Spleen (tissue), 7 donors: ENCODE measurements around the gene TMEM175.

ENCODE experiments used
- CTCF ChIP-seq, 11 experiments: fragments of 200-600 bp in 7 of 11; fragments of 450-650 bp in 4 of 11; sonication (generic) in 4 of 11; IDR thresholded peaks in 8 of 11; conservative IDR thresholded peaks in 3 of 11; 1 replicate in 7 of 11; 2 replicates in 4 of 11; pipeline versions ENCODE4 v1.4.0 to v1.8.0; 2016 to 2021; ENCODE audit warnings: antibody characterized with exemption in 11 of 11, inconsistent platforms in 4 of 11, mild to moderate bottlenecking in 1 of 11
- POLR2A ChIP-seq, 3 donors: fragments of 450-650 bp; IDR thresholded peaks; one replicate each; pipeline ENCODE4 v1.5.1; 2017; ENCODE audit warnings: antibody characterized with exemption in 3 of 3, mild to moderate bottlenecking in 1 of 3
- donor health status: DM: no; HTN: no; CAD: no; lungs with moderate emphysema.
- donor health status: DM: no; HTN: no; CAD: no.
- donor health status: DM: no; HTN: no; CAD: no.

- TF ChIP-seq CTCF (IDR thresholded peaks at IDR 0.05 in 8 of 11, conservative IDR thresholded peaks at IDR 0.05 in 3 of 11) (no peak), POLR2A (IDR thresholded peaks at IDR 0.05) (no peak)
Measured at GRCh38 chr4:907103-907400, 25.2 kb upstream of the TMEM175 start.
